Muscle of back (tissue), 11 donors: ENCODE measurements around the gene CLNK. TPM values are rescaled to one million over a fixed set of nuclear protein-coding genes. Genes with fewer than 3 reads are reported as not detected.

Source experiments
- DNase-seq, 3 donors: peaks; one replicate each; pipeline versions ENCODE4 v3.0.0 to v3.0.0-alpha.2; 2013
- polyA plus RNA-seq, 10 donors: library from polyadenylated mRNA; unstranded; fragments of 120-200 nt; gene quantifications; one replicate each; pipeline ENCODE4 v1.2.1, GENCODE V29; 2013; ENCODE audit not compliant: insufficient read length in 10 of 10

Gene CLNK
- polyA plus RNA-seq, 10 donors, result 0.11 to 0.43 (median 0.19) TPM

DNA sequence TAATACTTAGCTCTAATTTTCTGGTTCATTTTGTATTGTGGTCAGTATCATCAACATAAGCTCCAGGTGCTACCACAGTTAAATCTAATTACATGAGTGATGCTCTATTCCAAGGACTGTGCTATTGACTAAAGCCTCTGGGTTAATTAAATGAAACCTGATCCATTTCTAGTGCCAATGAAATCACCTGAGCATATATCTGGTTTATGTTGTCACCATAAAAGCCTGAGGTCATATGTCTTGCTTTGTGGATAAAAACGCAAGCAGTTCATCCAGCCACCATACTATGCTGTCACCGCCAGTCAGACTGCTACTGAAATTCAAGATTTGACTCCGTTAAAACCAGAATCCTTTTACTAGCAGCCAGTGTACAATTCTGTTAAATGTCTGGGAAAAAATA lies 163.1 kb downstream of the CLNK start:
- DNase-seq, result no peak

DNA sequence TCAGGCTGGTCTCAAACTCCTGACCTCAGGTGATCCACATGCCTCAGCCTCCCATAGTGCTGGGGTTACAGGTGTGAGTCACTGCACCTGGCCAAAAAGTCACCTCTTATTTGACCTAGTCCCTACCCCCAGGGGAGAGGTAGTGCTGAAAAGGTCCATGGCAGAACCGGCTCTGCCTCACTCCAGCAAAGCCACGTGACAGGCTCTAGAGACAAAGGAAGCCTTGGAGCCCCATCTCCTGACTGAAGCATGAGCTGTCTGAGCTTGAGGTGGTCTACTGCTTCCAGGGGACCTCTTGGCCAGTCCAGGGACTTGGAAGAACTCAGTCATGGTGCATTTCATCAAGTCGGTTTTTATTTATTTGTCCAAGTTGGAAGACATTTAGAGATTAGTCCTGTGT lies 174.8 kb downstream of the CLNK start:
- no peak for DNase-seq

- no peak for DNase-seq
Measured at GRCh38 chr4:10506077-10506476, 178.5 kb downstream of the CLNK start.

DNA sequence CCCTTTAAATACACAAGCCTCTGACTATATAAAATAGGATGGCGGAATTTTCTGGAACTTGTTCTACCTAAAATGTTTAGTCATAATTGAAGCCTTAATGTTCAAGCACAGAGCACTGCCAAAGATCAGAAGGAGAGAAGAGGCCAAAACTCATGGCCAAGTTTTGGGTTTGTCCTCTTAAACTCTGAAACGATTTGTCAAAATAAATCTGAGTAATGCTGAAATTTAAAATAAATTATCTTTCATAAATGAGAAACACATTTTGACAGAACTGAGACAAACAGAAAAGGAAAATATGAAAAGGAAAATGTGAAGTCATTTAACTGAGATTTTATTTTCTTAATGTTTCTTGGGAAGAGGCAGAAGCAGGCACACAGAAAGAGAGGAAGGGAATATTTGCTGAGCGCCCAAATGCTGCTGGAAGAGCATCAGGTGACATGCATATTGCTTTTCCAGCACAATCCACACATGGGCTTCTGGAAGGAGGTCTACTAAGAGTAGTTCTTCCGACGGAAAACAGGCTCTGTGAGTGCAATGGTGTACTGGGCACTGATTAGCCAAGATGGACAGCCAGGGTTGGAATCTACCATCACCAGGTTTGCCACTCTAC lies 179.9 kb downstream of the CLNK start:
- DNase-seq, result peak; percentile 25 to 61 (median 44)

DNA sequence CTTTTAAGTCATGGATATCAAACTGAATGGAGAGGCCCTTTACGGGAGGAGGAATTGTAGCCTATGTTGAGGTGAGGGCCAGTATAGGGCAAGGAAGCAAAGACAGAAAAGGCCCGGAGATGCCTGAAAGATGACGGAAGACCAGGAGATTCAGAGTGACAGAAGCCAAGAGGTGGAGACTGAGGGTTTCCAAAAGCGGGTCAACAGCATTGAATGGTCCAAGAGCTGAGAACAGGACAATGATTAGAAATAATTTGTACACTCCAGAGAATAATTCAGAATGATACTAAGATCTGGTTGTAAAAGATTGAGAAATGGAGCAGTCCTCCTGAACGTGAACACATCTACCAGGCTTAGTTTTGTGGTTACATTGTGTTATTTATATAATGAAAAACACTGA lies 181.9 kb downstream of the CLNK start:
- no peak for DNase-seq

- no peak for DNase-seq
Measured at GRCh38 chr4:10500776-10501175, 183.8 kb downstream of the CLNK start.

DNA sequence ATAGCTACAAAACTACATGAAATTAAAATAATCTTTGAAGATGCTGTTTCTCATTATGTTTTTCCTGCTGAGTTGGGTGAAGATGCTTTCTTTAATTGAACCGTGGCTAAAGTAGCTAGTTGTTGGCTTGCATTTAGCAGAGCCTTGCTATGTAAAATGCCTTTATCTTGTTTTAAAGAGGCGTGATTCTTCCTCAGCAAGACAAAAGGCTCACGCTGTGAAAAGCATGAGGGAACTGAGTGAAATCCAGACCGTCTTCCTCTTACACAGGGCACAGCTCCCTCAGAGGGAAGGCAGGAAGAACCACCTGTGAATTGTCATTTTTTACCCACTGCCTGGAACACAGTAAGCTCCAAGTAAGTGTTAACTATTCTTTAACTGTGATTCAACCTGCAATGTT lies 188.4 kb downstream of the CLNK start:
- DNase-seq, result no peak

DNA sequence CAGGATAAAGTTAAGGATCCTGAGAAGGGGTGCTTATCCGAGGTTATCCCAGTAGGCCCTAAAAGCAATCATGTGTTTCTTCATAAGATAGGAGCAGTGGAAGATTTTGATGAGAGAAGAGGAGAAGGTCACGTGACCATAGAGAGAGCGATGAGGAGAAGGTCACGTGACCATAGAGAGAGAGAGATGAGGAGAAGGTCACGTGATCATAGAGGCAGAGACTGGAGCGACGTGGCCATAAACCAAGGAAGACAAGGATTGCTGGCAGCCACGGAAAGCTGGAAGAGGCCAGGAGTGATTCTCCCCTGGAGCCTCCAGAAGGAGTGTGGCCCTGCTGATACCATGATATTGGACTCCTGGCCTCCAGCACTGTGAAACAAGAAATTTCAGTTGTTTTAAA lies 188.9 kb downstream of the CLNK start:
- DNase-seq, result no peak

GRCh38 chr4:10492464-10492863 lies 192.1 kb downstream of the CLNK start:
- no peak for DNase-seq

DNA sequence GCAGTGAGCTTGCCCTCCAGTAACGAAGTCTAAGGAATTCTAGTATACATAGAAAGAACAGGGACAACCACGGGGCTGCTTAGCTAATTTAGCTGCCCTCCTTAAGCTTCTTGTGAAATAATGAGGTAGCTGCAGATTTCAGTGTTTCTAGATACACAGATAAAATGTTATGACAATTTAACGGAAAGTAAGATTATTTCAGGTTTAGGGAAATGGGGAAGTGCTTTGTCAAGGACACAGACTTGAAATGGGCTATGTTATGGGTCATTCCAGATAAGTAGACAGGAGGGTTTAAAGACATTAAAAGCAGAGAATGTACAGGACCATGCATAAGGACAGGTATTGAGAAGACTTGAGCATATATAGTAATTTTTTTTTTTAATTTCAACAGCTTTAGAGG lies 193.2 kb downstream of the CLNK start:
- DNase-seq, result no peak

- no peak for DNase-seq
Measured at GRCh38 chr4:10490996-10491395, 193.6 kb downstream of the CLNK start.

- no peak for DNase-seq
Measured at GRCh38 chr4:10482913-10483312, 201.7 kb downstream of the CLNK start.

DNA sequence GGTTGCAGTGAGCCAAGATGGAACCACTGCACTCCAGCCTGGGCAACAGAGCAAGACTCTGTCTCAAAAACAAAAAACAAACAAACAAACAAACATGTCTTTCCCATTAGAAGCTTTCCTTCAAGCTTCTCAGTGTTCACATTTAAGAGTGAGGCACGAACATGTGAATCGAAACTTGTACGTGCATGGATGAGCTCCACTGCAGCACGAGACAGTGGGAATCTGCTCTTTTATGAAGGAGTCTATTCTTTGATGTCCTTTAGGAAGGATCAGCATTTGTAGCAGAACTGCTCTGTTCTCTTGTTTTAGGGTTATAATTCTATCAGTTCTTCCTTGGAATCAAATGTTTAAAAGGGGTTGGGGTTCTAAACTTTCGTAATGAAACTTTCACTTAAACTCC lies 204.0 kb downstream of the CLNK start:
- DNase-seq, result no peak

- DNase-seq, result no peak
Measured at GRCh38 chr4:10478621-10479020, 205.9 kb downstream of the CLNK start.

DNA sequence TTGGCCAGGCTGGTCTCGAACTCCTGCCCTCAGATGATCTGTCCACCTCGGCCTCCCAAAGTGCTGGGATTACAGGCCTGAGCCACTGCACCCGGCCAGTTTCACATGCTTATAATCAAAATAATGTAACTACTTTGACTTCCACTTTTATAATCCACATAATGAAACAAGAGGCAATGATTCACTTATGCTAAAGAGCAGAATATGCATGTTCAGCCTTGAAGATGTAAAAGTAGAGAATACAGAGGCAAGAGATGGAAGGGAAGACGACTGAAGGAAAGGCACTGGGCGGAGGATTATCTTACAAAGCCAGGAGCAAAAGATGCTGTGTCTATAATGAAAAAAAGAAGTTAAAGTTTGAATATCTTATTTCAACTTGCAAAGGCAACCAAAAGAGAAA lies 214.1 kb downstream of the CLNK start:
- DNase-seq, result no peak

DNA sequence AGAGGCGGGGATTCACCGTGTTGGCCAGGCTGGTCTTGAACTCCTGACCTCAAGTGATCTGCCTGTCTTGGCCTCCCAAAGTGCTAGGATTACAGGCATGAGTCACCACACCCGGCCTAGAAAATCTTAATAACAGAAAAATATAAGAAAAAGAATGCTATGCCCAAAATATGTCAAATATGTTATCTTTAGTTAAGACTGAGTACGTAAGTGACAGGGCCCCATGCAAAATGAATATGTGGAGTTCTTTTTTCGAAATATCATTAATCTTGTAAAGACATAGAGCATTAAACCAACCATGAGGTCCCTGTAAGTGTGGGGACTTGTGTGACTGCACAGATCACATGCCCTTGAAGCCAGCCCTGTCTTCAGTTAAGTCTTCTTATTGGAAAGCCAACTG lies 218.4 kb downstream of the CLNK start:
- DNase-seq, result no peak

DNA sequence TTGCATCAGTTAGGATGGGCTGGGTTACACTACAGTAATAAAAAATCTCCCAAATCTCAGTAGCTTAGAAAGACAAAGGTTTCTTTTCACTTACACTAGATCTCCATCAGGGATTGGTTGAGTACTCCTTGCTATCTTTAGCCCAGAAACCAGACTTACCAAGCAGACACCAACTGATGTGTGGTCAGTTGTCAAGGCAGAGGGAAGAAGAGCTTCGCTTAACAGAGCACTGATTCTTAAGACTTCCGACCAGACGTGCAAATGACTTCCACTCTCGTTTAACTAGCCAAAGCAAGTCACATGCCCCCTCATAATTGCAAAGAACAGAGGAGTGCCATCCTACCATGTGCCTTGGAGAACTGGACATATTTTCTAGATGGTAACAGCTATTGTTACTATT lies 221.7 kb downstream of the CLNK start:
- DNase-seq, result no peak

- no peak for DNase-seq
Measured at GRCh38 chr4:10461850-10462400, 222.6 kb downstream of the CLNK start.

DNA sequence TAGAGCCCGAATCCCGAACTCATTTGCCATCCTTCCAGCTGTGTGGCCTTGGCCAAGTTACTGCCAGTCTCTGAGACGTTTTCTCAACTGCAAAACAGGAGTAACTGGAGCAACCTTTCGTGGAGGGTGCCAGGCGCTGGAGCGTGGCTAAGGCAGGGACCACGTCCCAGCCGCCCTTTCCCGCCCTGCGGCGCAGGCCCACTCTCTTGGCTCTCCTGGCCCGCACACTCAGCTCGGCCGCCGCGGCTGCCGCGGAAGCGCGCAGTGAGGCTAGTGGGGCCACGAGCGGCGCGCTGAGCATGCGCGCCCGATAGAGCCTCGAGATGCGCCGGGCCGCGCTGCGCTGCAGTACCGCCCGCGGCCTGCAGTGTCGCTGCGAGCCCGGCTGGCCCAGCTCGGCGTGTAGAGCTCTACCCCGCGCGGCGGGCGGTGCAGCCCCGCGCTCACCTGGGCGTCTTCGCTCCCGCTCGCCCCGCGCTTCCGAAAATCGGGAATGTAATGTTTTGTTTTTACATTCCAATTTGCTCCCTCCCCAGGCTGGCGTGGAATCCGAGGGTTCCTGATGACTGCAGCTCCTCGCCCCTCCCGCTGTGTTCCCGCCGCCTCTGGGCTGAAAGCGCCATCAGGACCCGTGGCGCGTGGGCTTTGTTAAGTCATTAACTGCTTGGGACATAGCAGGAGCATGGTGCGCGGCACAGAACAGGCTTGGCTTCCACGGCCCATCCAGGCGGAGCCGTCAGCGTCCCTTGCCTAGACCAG lies 223.3 kb downstream of the CLNK start:
- DNase-seq, result peak; percentile 67 to 92 (median 90)

- no peak for DNase-seq
Measured at GRCh38 chr4:10460313-10461047, 224.1 kb downstream of the CLNK start.

GRCh38 chr4:10459305-10459704 lies 225.3 kb downstream of the CLNK start:
- DNase-seq, result no peak

DNA sequence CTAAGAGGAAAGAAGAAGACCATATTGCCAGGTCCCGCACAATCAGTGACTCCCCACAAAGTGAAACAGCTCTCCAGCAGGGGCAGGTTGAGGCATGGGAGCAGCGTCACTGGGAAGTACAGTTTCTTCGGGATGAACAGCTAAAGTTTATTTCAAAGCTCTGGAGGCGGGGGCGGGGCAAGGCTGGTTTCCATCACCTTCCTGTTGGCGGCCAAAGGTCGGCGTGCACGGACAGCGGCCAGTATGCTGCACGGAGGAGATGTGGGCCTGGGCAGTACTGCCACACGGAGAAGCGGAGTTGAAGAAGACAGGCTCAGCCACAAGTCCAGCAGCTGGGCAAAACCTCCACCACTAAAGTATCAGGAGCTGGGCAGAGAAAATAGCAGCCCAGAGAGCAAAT lies 226.4 kb downstream of the CLNK start:
- DNase-seq, result no peak
